Breast epithelium (tissue), 4 donors: ENCODE measurements around the gene CEP112. TPM values are rescaled to one million over a fixed set of nuclear protein-coding genes. Genes with fewer than 3 reads are reported as not detected.

Source experiments
- DNase-seq, 2 donors: peaks; one replicate each; pipeline ENCODE4 v3.0.0-alpha.2; 2019; ENCODE audit warnings: low spot score in 2 of 2
- H3K27ac ChIP-seq, 2 donors: fragments of 200-600 bp; sonication (generic) in 1 of 2; one replicate each; pipeline ENCODE4 v1.5.1; 2016 to 2019; ENCODE audit warnings: mild to moderate bottlenecking in 1 of 2
- H3K27me3 ChIP-seq, 2 donors: fragments of 200-600 bp; sonication (generic) in 1 of 2; one replicate each; pipeline versions ENCODE4 v1.5.1 to v1.6.0; 2017 to 2019; ENCODE audit warnings: control low read depth in 1 of 2, mild to moderate bottlenecking in 1 of 2
- H3K36me3 ChIP-seq: fragments of 200-600 bp; one replicate; pipeline ENCODE4 v1.5.1; 2019
- H3K4me1 ChIP-seq, 2 donors: fragments of 200-600 bp; sonication (generic); one replicate each; pipeline ENCODE4 v1.5.1; 2016 to 2019; ENCODE audit warnings: control low read depth in 1 of 2
- H3K4me3 ChIP-seq, 3 donors: fragments of 200-600 bp; sonication (generic); 1 replicate in 2 of 3; 2 replicates in 1 of 3; pipeline ENCODE4 v1.5.1; 2016 to 2019; ENCODE audit warnings: mild to moderate bottlenecking in 3 of 3, moderate library complexity in 2 of 3
- H3K9me3 ChIP-seq, 2 donors: fragments of 200-600 bp; sonication (generic) in 1 of 2; one replicate each; pipeline ENCODE4 v1.5.1; 2016 to 2019; ENCODE audit warnings: control low read depth in 1 of 2
- POLR2A ChIP-seq: fragments of 450-650 bp; IDR thresholded peaks from one replicate; pipeline ENCODE4 v1.6.1; 2016; ENCODE audit warnings: antibody characterized with exemption, mild to moderate bottlenecking, moderate library complexity
- POLR2AphosphoS5 ChIP-seq, 3 donors: sonication (generic); formaldehyde crosslinking; IDR thresholded peaks; one replicate each; pipeline ENCODE4 v1.6.1; 2017; ENCODE audit warnings: antibody characterized with exemption in 3 of 3
- intact Hi-C: fragments of 100-400 bp; cut with DNase I; formaldehyde crosslinking; loops from one replicate; pipeline ENCODE4 v1.15.1; 2023; ENCODE audit warnings: low total_unique reads
- total RNA-seq, 3 donors: library from RNA; depleted of rRNA; stranded (reverse); fragments of >200 nt; gene quantifications; one replicate each; pipeline ENCODE4 v1.1.0, GENCODE V29; 2016
- TF ChIP-seq, protein P1 (sequence below), 3 donors: fragments of 450-650 bp; IDR thresholded peaks; one replicate each; pipeline ENCODE4 v1.5.1; 2016 to 2017; ENCODE audit warnings: antibody characterized with exemption in 3 of 3, mild to moderate bottlenecking in 3 of 3, moderate library complexity in 3 of 3

The CEP112 gene
- total RNA-seq, 3 donors from 2014 or later, result 12.9 to 27.2 (median 18.0) TPM

GRCh38 chr17:65703891-65704290, 488.0 kb downstream of the CEP112 start:
- no peaks in the 10 kb centered on the region for H3K27me3 ChIP-seq
- DNase-seq, result no peak
- intact Hi-C loops, result no loop called here
- no peaks in the 10 kb centered on the region for H3K9me3 ChIP-seq
- no peaks in the 10 kb centered on the region for H3K4me1 ChIP-seq
- H3K36me3 ChIP-seq, result no peaks in the 10 kb centered on the region
- TF ChIP-seq POLR2AphosphoS5 (IDR thresholded peaks at IDR 0.05), result no peak
- no peak for TF ChIP-seq POLR2A
- TF ChIP-seq, protein P1, sequence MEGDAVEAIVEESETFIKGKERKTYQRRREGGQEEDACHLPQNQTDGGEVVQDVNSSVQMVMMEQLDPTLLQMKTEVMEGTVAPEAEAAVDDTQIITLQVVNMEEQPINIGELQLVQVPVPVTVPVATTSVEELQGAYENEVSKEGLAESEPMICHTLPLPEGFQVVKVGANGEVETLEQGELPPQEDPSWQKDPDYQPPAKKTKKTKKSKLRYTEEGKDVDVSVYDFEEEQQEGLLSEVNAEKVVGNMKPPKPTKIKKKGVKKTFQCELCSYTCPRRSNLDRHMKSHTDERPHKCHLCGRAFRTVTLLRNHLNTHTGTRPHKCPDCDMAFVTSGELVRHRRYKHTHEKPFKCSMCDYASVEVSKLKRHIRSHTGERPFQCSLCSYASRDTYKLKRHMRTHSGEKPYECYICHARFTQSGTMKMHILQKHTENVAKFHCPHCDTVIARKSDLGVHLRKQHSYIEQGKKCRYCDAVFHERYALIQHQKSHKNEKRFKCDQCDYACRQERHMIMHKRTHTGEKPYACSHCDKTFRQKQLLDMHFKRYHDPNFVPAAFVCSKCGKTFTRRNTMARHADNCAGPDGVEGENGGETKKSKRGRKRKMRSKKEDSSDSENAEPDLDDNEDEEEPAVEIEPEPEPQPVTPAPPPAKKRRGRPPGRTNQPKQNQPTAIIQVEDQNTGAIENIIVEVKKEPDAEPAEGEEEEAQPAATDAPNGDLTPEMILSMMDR (IDR thresholded peaks at IDR 0.05), result no peak
- no peak overlapping the region for H3K4me3 ChIP-seq
- no peak overlapping the region for H3K27ac ChIP-seq

DNA sequence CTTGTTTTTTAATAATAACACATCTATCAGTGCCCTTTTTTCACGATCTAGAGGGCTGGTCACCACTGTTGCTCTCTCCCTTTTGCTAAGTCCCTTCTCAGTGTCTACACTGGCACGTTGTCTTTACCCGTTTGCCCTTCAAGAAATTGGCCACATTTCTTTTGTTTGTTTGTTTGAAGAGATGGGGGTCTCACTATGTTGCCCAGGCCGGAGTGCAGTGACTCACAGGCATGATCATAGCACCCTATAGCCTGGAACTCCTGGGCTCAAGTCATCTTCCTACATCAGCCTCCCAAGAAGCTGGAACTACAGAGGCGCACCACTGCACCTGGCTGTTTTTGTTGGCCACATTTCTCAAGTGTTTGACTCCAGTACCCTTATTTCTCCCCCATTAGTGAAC, 492.5 kb downstream of the CEP112 start:
- Histone ChIP-seq H3K4me1 (no peaks in the 10 kb centered on the region), H3K4me3 (no peak overlapping the region), H3K27ac (no peak overlapping the region), H3K9me3 (no peaks in the 10 kb centered on the region), H3K36me3 (no peaks in the 10 kb centered on the region), H3K27me3 (no peaks in the 10 kb centered on the region)
- intact Hi-C loops, result no loop called here
- TF ChIP-seq, protein P1 (IDR thresholded peaks at IDR 0.05), result no peak
- no peak for TF ChIP-seq POLR2A
- TF ChIP-seq POLR2AphosphoS5 (IDR thresholded peaks at IDR 0.05), result no peak
- DNase-seq, result no peak

DNA sequence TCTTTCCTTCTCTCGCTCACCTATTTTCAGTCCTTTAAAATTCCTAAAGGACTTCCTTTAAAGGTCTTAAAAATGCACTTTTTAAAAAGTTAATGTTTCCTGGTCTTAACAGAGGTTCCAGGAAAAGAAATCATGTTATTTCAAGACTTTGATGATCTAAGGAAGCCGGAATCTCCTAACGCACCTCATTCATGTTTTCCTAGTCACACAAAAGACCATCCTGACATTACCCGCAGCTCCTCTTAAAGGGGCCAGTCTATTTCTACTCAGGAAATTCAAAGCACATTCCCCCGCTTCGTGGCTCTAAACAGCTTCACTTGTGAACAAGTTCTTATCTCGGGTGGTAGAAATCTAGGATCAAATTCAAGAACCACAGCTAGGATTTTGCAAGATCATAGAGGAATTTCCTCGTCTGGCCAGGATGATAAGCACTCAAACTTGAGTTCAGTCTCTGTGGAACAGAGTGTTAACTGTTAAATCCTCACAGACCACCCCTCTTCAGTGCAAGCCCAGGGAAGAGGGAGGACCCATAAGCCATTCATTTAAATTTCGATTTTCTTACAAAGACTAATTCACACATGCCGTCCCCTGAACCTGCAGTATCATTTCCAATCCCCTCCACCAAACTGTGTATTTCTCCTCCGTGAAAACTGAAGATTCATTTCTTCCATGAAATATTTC, 493.4 kb downstream of the CEP112 start:
- H3K9me3 ChIP-seq, result no peaks in the 10 kb centered on the region
- TF ChIP-seq POLR2AphosphoS5 (IDR thresholded peaks at IDR 0.05) (no peak), POLR2A (no peak)
- TF ChIP-seq, protein P1 (IDR thresholded peaks at IDR 0.05), result no peak
- H3K27me3 ChIP-seq, result no peaks in the 10 kb centered on the region
- no peak overlapping the region for H3K4me3 ChIP-seq
- H3K36me3 ChIP-seq, result no peaks in the 10 kb centered on the region
- intact Hi-C loops, result no loop called here
- no peak for DNase-seq
- no peak overlapping the region for H3K27ac ChIP-seq
- no peaks in the 10 kb centered on the region for H3K4me1 ChIP-seq

DNA sequence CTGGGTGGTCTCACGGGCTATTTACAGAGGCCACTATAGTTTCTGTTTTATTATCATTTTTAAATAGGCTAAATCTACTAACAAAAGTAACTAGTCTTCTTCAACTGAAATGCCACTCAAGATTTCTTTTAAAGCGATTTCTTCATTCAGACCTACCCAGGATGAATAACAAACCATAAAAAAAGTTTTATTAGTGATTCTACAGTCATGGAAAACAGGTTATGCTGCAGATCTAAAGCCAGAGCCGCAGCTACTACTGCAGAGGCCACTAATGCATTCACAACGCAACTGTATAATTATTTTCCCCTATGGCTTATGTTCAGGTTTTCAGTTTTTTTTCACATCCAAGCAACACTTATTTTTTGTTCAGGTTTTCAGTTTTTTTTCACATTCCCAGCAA, 494.3 kb downstream of the CEP112 start:
- no peak for TF ChIP-seq POLR2A
- TF ChIP-seq, protein P1 (IDR thresholded peaks at IDR 0.05), result no peak
- no peak for TF ChIP-seq POLR2AphosphoS5 (IDR thresholded peaks at IDR 0.05)
- H3K27ac ChIP-seq, result no peak overlapping the region
- no peak for DNase-seq
- H3K4me3 ChIP-seq, result no peak overlapping the region
- H3K9me3 ChIP-seq, result no peaks in the 10 kb centered on the region
- H3K4me1 ChIP-seq, result no peaks in the 10 kb centered on the region
- no peaks in the 10 kb centered on the region for H3K27me3 ChIP-seq
- H3K36me3 ChIP-seq, result no peaks in the 10 kb centered on the region
- intact Hi-C loops, result no loop called here

DNA sequence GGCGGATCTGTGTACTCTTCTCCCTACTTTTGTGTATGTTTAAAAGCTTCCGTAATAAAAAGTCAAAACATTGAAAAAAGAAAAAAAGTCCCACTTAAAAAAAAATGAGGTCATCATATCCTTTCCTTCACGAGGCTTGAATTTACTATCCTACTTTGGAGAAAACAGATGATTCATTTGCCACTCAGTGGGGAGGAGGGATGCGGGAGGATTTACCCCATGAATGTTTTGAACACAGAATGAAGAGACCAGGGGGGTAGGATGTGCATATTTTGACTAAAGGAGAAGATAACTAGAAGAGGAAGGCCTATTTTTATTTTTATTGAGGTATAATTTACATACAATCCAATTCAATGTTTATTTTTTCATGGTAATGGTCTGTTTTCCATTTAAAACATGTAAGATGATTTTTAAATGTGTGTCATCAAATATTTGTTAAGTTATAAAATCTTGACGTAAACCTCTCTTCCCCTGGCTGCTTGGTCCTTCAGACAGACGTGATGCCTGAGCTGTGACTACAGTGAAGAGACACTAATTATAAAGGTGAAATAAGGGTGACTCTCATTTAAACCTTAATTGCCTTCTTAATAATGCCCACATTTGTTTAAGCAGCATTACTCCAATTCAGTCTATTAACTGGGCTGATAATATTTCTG, 495.1 kb downstream of the CEP112 start:
- H3K27ac ChIP-seq, result no peak overlapping the region
- TF ChIP-seq, protein P1 (IDR thresholded peaks at IDR 0.05), result no peak
- TF ChIP-seq POLR2A, result no peak
- no peak overlapping the region for H3K4me3 ChIP-seq
- H3K4me1 ChIP-seq, result no peaks in the 10 kb centered on the region
- no peaks in the 10 kb centered on the region for H3K9me3 ChIP-seq
- no peak for DNase-seq
- no peaks in the 10 kb centered on the region for H3K36me3 ChIP-seq
- intact Hi-C loops, result no loop called here
- H3K27me3 ChIP-seq, result no peaks in the 10 kb centered on the region
